ENCODE results near the gene SLC25A24. TPM values are rescaled to one million over a fixed set of nuclear protein-coding genes. Genes with fewer than 3 reads are reported as not detected.

The SLC25A24 gene
- polyA plus RNA-seq, 3 donors: 11.1 to 45.4 (median 43.4) TPM

DNA sequence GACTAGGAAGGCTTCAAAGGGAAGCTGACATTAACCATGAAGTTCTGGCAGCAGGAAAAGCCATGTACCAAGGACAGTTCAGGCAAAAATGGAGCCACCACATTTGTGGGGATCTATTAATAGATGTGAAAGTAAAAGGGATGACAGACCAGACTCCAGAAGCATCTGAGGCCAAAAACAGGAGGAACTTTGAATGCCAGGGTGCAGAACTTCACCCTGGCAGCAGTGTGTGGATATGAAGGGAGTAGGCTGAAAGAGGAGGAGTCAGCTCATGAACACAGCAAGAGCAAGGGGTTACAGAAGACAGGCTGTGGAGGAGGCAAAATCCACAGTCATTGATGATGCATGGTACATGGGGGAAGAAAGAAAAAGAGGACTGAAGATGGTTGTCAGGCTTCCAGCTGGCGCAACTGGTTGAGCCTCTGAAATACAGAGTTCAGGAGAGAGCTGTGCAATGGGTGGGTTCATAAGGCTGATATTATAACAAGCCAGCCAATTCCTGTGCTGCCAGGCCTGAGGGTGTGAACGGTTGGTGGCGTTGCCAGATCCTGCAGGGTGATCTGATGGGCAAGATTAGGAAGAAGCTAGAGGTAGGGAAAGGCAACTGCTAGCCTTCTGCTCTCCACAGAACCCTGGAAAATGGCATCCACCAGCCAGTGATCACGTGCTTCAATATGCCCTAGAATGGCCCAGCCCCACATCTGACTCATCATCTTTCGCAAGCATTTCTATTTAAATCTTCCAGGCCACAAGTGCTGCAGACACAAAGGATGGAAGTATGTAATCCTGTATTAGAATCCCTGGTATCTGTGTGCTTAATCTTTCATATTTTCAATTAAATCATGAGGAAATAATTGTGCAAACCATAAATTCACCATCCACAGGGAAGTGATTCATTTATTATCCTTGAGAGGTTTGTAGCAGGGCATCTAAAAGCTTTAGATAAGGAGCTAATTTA, 81.9 kb downstream of the SLC25A24 start:
- Histone ChIP-seq H4K20me1 (ENCODE audit: insufficient read depth, low read length) (no peaks in the 10 kb centered on the region), H3K4me2 (replicated peaks; ENCODE audit: extremely low read depth, low read length, poor library complexity, severe bottlenecking) (peak overlapping the region; percentile 7), H3K9me3 (replicated peaks in 1 of 2; ENCODE audit: control insufficient read depth in 1 of 2, insufficient read depth in 1 of 2, low read length in 2 of 2) (no peaks in the 10 kb centered on the region), H3K36me3 (replicated peaks in 1 of 2; ENCODE audit: control insufficient read depth in 1 of 2, insufficient read depth in 2 of 2, low read length in 2 of 2) (no peaks in the 10 kb centered on the region), H3K9ac (ENCODE audit: insufficient read depth, low read length, poor library complexity, severe bottlenecking) (no peak overlapping the region), H3K27me3 (ENCODE audit: control insufficient read depth in 2 of 2, insufficient read depth in 2 of 2, low read length in 2 of 2) (no peaks in the 10 kb centered on the region), H3K27ac (ENCODE audit: low read depth in 1 of 2, low read length in 2 of 2) (peak overlapping the region; percentile 50 to 57), H3K79me2 (ENCODE audit: insufficient read depth, low read length) (no peaks in the 10 kb centered on the region), H2AFZ (ENCODE audit: insufficient read depth, low read depth, low read length, poor library complexity, severe bottlenecking) (no peak overlapping the region), H3K4me1 (ENCODE audit: control insufficient read depth in 1 of 2, insufficient read depth in 2 of 2, low read length in 2 of 2) (peaks cover 25 to 30% of the 10 kb centered on the region in 2 donors), H3K4me3 (replicated peaks in 1 of 3; ENCODE audit: low read depth in 2 of 3, low read length in 3 of 3) (no peak overlapping the region)
- TF ChIP-seq, protein P1, sequence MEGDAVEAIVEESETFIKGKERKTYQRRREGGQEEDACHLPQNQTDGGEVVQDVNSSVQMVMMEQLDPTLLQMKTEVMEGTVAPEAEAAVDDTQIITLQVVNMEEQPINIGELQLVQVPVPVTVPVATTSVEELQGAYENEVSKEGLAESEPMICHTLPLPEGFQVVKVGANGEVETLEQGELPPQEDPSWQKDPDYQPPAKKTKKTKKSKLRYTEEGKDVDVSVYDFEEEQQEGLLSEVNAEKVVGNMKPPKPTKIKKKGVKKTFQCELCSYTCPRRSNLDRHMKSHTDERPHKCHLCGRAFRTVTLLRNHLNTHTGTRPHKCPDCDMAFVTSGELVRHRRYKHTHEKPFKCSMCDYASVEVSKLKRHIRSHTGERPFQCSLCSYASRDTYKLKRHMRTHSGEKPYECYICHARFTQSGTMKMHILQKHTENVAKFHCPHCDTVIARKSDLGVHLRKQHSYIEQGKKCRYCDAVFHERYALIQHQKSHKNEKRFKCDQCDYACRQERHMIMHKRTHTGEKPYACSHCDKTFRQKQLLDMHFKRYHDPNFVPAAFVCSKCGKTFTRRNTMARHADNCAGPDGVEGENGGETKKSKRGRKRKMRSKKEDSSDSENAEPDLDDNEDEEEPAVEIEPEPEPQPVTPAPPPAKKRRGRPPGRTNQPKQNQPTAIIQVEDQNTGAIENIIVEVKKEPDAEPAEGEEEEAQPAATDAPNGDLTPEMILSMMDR (IDR thresholded peaks at IDR 0.05): no peak
- Mint-ChIP-seq H3K4me1 (peaks cover 28% of the 10 kb centered on the region), H3K27ac (peak overlapping the region; percentile 57 to 90 (median 79)), H3K9me3 (peaks cover 0 to 8% (median 2%) of the 10 kb centered on the region in 7 donors), H3K36me3 (no peaks in the 10 kb centered on the region), H3K4me3 (peak overlapping the region in 1 of 2 donors; percentile 43), H3K27me3 (ENCODE audit: low read depth in 3 of 3) (peaks cover 0 to 7% (median 0%) of the 10 kb centered on the region in 3 donors)
- intact Hi-C loops (cut with micrococcal nuclease): no loop called here
- peak; percentile 58 to 81 (median 65) for DNase-seq
- WGBS (ENCODE audit: insufficient coverage): 83% methylated on average over 3 of the region's 5 CpGs

DNA sequence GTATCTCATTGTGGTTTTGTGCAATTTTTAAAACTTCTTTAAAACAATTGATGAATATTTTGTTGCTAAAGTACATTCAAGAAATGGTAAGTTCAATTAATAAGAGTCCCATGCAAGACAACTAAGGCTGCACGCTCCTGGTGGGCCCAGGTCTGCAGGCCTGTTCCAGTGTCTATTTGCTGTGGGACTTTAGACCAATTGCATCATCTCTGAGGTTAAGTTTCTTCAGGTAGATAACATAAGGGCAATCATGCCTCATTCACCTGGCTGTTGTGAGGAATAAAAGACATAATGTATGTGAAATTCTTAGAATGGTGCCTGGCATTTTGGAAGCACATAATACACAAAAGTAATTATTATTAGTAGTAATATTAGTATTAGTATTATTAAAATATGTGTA, 82.9 kb downstream of the SLC25A24 start:
- Mint-ChIP-seq H3K4me1 (peaks cover 28% of the 10 kb centered on the region), H3K27ac (peak overlapping the region in 1 of 7 donors; percentile 66), H3K36me3 (no peaks in the 10 kb centered on the region), H3K4me3 (no peak overlapping the region), H3K9me3 (peaks cover 0 to 8% (median 2%) of the 10 kb centered on the region in 7 donors), H3K27me3 (ENCODE audit: low read depth in 3 of 3) (peaks cover 0 to 7% (median 0%) of the 10 kb centered on the region in 3 donors)
- Histone ChIP-seq H3K27me3 (ENCODE audit: control insufficient read depth in 2 of 2, insufficient read depth in 2 of 2, low read length in 2 of 2) (no peaks in the 10 kb centered on the region), H3K36me3 (replicated peaks in 1 of 2; ENCODE audit: control insufficient read depth in 1 of 2, insufficient read depth in 2 of 2, low read length in 2 of 2) (no peaks in the 10 kb centered on the region), H3K79me2 (ENCODE audit: insufficient read depth, low read length) (no peaks in the 10 kb centered on the region), H3K4me2 (replicated peaks; ENCODE audit: extremely low read depth, low read length, poor library complexity, severe bottlenecking) (no peak overlapping the region), H3K27ac (ENCODE audit: low read depth in 1 of 2, low read length in 2 of 2) (no peak overlapping the region), H3K4me1 (ENCODE audit: control insufficient read depth in 1 of 2, insufficient read depth in 2 of 2, low read length in 2 of 2) (peaks cover 25 to 30% of the 10 kb centered on the region in 2 donors), H3K4me3 (replicated peaks in 1 of 3; ENCODE audit: low read depth in 2 of 3, low read length in 3 of 3) (no peak overlapping the region), H3K9ac (ENCODE audit: insufficient read depth, low read length, poor library complexity, severe bottlenecking) (no peak overlapping the region), H4K20me1 (ENCODE audit: insufficient read depth, low read length) (no peaks in the 10 kb centered on the region), H3K9me3 (replicated peaks in 1 of 2; ENCODE audit: control insufficient read depth in 1 of 2, insufficient read depth in 1 of 2, low read length in 2 of 2) (no peaks in the 10 kb centered on the region), H2AFZ (ENCODE audit: insufficient read depth, low read depth, low read length, poor library complexity, severe bottlenecking) (no peak overlapping the region)
- TF ChIP-seq, protein P1 (IDR thresholded peaks at IDR 0.05): no peak
- DNase-seq: no peak
- intact Hi-C loops (cut with micrococcal nuclease): no loop called here
- WGBS (ENCODE audit: insufficient coverage): 100% methylated on average over 1 of the region's 1 CpG
